Measurements from ENCODE around the gene SERPINB12. TPM values are rescaled to one million over a fixed set of nuclear protein-coding genes. Genes with fewer than 3 reads are reported as not detected.

SERPINB12 gene
- total and polyA plus RNA-seq, 10 of the 15 experiments (the other 5 are each of a cell fraction or from before 2014, with no cell fraction given) = not detected

GRCh38 chr18:63515801-63516200, 26.4 kb upstream of the SERPINB12 start:
- in situ Hi-C loops (cut with MboI) = loop anchor here (5.0 to 25.0 kb wide), 2 partner anchors 332 to 472 kb away; no protein-coding TSS in a partner anchor
- H3K4me2 ChIP-seq (ENCODE audit: control insufficient read depth, insufficient read depth) = no peak overlapping the region

More at GRCh38 chr18:63515801-63516200, 26.4 kb upstream of the SERPINB12 start:
- TF ChIP-seq TAF1 (IDR thresholded peaks at IDR 0.05; ENCODE audit: borderline replicate concordance, low read depth, low read length) = no peak
- no peak for TF ChIP-seq EGR1 (IDR thresholded peaks at IDR 0.05; ENCODE audit: borderline replicate concordance in 1 of 2, low read depth in 2 of 2, low read length in 2 of 2)
- no peak for TF ChIP-seq SIN3A (IDR thresholded peaks at IDR 0.05; ENCODE audit: low read depth, low read length)
- TF ChIP-seq POLR2AphosphoS2 (IDR thresholded peaks at IDR 0.05; ENCODE audit: low read depth, low read length) = no peak
- no peak for TF ChIP-seq SUZ12 (IDR thresholded peaks at IDR 0.05; ENCODE audit: unreplicated experiment)
- TF ChIP-seq ZNF384 (IDR thresholded peaks at IDR 0.05; ENCODE audit: borderline replicate concordance, low read depth, low read length) = no peak
- no peak for TF ChIP-seq LARP7 (IDR thresholded peaks at IDR 0.05)
- no peak for TF ChIP-seq EZH2 (IDR thresholded peaks at IDR 0.05; ENCODE audit: borderline replicate concordance, control insufficient read depth, low read depth, low read length)
- no peak for TF ChIP-seq MAX (IDR thresholded peaks at IDR 0.05; ENCODE audit: low read depth, low read length)
- no peak for TF ChIP-seq RCOR1 (conservative IDR thresholded peaks at IDR 0.05; ENCODE audit: low read depth, low read length)
- TF ChIP-seq BMI1 (IDR thresholded peaks at IDR 0.05; ENCODE audit: borderline replicate concordance) = no peak
- TF ChIP-seq WRNIP1 (IDR thresholded peaks at IDR 0.05; ENCODE audit: borderline replicate concordance, low read depth, low read length) = no peak
- WGBS (ENCODE audit: insufficient coverage, insufficient replicate concordance, low lambda C conversion rate, missing lambda C conversion rate) = 0% methylated on average over 1 of the region's 1 CpG
- no peak overlapping the region for H3K4me3 ChIP-seq
- intact Hi-C loops (cut with micrococcal nuclease; ENCODE audit: unreplicated experiment) = loop anchor here (5.0 kb wide), 1 partner anchor 462 kb away; no protein-coding TSS in a partner anchor
- no peaks in the 10 kb centered on the region for H4K20me1 ChIP-seq (ENCODE audit: control insufficient read depth, insufficient read depth)
- H3K9me3 ChIP-seq (replicated peaks; ENCODE audit: control insufficient read depth, insufficient read depth, low read length) = no peaks in the 10 kb centered on the region
- ChIA-PET SMC1A (ENCODE audit: uncharacterized antibody, unreplicated experiment) (interaction anchor here (0.9 to 7.1 kb wide), 7 partner anchors 7 to 421 kb away, joined by 3 to 130 read pairs (median 7); no protein-coding TSS in a partner anchor), CTCF (interaction anchor here (0.6 to 8.2 kb wide), 10 partner anchors 8 to 423 kb away, joined by 3 to 237 read pairs (median 3); no protein-coding TSS in a partner anchor), RAD21 (ENCODE audit: unreplicated experiment) (interaction anchor here (1.6 to 10.9 kb wide), 3 partner anchors 64 to 421 kb away, joined by 4 to 149 read pairs (median 4); no protein-coding TSS in a partner anchor), POLR2A (no interaction called here)
- no peak for FAIRE-seq
- H3K27me3 ChIP-seq (replicated peaks in 1 of 2; ENCODE audit: control insufficient read depth in 2 of 2, insufficient read depth in 2 of 2, low read length in 1 of 2) = 0 out of 4 replicates have a peak, but pooled peaks cover 0 to 1% of the 10 kb centered on the region in 2 experiments
- H2AFZ ChIP-seq (ENCODE audit: control insufficient read depth, low read depth, low read length) = no peak overlapping the region
- ATAC-seq = no peak
- H3K36me3 ChIP-seq (ENCODE audit: control insufficient read depth in 2 of 2, insufficient read depth in 2 of 2, low read length in 1 of 2) = no peaks in the 10 kb centered on the region
- no peaks in the 10 kb centered on the region for H3K79me2 ChIP-seq (ENCODE audit: control insufficient read depth, insufficient read depth, low read length)
- BruUV-seq (replicated peaks) = no TSS peak
- no peaks in the 10 kb centered on the region for H3K4me1 ChIP-seq (ENCODE audit: control insufficient read depth, insufficient read depth, low read length)
- H3K9ac ChIP-seq (ENCODE audit: control insufficient read depth, insufficient read depth, low read length) = no peak overlapping the region
- no peak overlapping the region for H3K27ac ChIP-seq (ENCODE audit: control insufficient read depth, insufficient read depth)
- no peak for DNase-seq (ENCODE audit: low read depth, low spot score)

Measured in GM12878 (cell line).